ENCODE measurements around the gene ZNF837.
A peak's percentile ranks its signal among the peaks of the same experiment; 100 is the strongest.

DNA sequence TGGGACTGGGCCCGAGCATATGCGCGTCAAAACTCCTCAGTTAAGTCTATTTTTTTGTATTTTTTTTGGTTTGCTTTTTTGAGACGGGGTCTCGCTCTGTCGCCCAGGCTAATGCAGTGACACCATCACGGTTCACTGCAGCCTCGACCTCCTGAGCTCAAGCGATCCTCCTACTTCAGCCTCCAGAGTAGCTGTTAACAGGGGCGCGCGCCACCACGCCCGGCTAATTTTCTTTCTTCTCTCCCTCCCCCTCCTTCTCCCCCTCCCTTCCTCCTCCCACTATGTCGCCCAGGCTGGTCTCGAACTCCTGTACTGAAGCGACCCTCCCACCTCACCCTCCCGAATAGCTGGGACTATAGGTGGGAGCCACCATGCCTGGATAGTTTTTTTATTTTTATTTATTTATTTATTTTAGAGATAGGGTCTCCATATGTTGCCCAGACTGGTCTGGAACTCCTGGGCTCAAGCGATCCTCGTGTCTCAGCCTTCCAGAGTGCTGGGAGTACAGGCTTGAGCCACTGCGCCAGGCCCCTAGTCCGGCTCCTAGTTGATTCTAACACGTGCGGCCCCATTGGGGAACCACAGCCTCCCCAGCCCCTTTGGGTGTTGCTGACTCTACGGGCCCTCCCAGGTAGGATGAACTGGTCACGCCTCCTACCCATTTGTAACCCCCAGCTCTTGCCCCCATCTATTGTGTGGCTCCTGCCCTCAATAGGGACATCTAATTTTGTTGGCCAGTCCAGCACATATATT is 806 bp upstream of the ZNF837 start:
- TF ChIP-seq TRIM28 (IDR thresholded peaks at IDR 0.05; ENCODE audit: borderline replicate concordance, low read length) (no peak), RBAK (tag by site-specific recombination; IDR thresholded peaks at IDR 0.05) (no peak), ZNF776 (tag by site-specific recombination; IDR thresholded peaks at IDR 0.05; ENCODE audit: borderline replicate concordance) (no peak), ZFP41 (tag by site-specific recombination; IDR thresholded peaks at IDR 0.05; ENCODE audit: borderline replicate concordance) (no peak), ZNF785 (tag by site-specific recombination; IDR thresholded peaks at IDR 0.05) (peak; percentile 39; the same call in 1 of the 2 replicates)
- TF ChIP-seq, protein P1, sequence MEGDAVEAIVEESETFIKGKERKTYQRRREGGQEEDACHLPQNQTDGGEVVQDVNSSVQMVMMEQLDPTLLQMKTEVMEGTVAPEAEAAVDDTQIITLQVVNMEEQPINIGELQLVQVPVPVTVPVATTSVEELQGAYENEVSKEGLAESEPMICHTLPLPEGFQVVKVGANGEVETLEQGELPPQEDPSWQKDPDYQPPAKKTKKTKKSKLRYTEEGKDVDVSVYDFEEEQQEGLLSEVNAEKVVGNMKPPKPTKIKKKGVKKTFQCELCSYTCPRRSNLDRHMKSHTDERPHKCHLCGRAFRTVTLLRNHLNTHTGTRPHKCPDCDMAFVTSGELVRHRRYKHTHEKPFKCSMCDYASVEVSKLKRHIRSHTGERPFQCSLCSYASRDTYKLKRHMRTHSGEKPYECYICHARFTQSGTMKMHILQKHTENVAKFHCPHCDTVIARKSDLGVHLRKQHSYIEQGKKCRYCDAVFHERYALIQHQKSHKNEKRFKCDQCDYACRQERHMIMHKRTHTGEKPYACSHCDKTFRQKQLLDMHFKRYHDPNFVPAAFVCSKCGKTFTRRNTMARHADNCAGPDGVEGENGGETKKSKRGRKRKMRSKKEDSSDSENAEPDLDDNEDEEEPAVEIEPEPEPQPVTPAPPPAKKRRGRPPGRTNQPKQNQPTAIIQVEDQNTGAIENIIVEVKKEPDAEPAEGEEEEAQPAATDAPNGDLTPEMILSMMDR (tag by site-specific recombination; IDR thresholded peaks at IDR 0.05), result 0 out of 2 replicates have a peak, but pooled peaks have one; percentile 24
- TF ChIP-seq, protein P2, sequence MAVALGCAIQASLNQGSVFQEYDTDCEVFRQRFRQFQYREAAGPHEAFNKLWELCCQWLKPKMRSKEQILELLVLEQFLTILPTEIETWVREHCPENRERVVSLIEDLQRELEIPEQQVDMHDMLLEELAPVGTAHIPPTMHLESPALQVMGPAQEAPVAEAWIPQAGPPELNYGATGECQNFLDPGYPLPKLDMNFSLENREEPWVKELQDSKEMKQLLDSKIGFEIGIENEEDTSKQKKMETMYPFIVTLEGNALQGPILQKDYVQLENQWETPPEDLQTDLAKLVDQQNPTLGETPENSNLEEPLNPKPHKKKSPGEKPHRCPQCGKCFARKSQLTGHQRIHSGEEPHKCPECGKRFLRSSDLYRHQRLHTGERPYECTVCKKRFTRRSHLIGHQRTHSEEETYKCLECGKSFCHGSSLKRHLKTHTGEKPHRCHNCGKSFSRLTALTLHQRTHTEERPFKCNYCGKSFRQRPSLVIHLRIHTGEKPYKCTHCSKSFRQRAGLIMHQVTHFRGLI (tag by site-specific recombination; IDR thresholded peaks at IDR 0.05), result no peak
- TF ChIP-seq, protein P3, sequence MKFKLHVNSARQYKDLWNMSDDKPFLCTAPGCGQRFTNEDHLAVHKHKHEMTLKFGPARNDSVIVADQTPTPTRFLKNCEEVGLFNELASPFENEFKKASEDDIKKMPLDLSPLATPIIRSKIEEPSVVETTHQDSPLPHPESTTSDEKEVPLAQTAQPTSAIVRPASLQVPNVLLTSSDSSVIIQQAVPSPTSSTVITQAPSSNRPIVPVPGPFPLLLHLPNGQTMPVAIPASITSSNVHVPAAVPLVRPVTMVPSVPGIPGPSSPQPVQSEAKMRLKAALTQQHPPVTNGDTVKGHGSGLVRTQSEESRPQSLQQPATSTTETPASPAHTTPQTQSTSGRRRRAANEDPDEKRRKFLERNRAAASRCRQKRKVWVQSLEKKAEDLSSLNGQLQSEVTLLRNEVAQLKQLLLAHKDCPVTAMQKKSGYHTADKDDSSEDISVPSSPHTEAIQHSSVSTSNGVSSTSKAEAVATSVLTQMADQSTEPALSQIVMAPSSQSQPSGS (tag by site-specific recombination; IDR thresholded peaks at IDR 0.05; ENCODE audit: low read depth), result no peak
- TF ChIP-seq, protein P4, sequence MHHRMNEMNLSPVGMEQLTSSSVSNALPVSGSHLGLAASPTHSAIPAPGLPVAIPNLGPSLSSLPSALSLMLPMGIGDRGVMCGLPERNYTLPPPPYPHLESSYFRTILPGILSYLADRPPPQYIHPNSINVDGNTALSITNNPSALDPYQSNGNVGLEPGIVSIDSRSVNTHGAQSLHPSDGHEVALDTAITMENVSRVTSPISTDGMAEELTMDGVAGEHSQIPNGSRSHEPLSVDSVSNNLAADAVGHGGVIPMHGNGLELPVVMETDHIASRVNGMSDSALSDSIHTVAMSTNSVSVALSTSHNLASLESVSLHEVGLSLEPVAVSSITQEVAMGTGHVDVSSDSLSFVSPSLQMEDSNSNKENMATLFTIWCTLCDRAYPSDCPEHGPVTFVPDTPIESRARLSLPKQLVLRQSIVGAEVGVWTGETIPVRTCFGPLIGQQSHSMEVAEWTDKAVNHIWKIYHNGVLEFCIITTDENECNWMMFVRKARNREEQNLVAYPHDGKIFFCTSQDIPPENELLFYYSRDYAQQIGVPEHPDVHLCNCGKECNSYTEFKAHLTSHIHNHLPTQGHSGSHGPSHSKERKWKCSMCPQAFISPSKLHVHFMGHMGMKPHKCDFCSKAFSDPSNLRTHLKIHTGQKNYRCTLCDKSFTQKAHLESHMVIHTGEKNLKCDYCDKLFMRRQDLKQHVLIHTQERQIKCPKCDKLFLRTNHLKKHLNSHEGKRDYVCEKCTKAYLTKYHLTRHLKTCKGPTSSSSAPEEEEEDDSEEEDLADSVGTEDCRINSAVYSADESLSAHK (tag by site-specific recombination; IDR thresholded peaks at IDR 0.05), result no peak; the same call in 1 of the 2 replicates
- TF ChIP-seq, protein P5, sequence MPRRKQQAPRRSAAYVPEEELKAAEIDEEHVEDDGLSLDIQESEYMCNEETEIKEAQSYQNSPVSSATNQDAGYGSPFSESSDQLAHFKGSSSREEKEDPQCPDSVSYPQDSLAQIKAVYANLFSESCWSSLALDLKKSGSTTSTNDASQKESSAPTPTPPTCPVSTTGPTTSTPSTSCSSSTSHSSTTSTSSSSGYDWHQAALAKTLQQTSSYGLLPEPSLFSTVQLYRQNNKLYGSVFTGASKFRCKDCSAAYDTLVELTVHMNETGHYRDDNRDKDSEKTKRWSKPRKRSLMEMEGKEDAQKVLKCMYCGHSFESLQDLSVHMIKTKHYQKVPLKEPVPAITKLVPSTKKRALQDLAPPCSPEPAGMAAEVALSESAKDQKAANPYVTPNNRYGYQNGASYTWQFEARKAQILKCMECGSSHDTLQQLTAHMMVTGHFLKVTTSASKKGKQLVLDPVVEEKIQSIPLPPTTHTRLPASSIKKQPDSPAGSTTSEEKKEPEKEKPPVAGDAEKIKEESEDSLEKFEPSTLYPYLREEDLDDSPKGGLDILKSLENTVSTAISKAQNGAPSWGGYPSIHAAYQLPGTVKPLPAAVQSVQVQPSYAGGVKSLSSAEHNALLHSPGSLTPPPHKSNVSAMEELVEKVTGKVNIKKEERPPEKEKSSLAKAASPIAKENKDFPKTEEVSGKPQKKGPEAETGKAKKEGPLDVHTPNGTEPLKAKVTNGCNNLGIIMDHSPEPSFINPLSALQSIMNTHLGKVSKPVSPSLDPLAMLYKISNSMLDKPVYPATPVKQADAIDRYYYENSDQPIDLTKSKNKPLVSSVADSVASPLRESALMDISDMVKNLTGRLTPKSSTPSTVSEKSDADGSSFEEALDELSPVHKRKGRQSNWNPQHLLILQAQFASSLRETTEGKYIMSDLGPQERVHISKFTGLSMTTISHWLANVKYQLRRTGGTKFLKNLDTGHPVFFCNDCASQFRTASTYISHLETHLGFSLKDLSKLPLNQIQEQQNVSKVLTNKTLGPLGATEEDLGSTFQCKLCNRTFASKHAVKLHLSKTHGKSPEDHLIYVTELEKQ (tag by site-specific recombination; IDR thresholded peaks at IDR 0.05; ENCODE audit: borderline replicate concordance), result no peak

Measured in HEK293 (cell line).